ENCODE results near the gene SYNPO2L. TPM values are rescaled to one million over a fixed set of nuclear protein-coding genes. Genes with fewer than 3 reads are reported as not detected.

Gene SYNPO2L
- total and polyA plus RNA-seq, 9 of the 15 experiments (the other 6 are each of a cell fraction or from before 2014, with no cell fraction given), result 0.03 to 0.07 TPM; not detected in 7

DNA sequence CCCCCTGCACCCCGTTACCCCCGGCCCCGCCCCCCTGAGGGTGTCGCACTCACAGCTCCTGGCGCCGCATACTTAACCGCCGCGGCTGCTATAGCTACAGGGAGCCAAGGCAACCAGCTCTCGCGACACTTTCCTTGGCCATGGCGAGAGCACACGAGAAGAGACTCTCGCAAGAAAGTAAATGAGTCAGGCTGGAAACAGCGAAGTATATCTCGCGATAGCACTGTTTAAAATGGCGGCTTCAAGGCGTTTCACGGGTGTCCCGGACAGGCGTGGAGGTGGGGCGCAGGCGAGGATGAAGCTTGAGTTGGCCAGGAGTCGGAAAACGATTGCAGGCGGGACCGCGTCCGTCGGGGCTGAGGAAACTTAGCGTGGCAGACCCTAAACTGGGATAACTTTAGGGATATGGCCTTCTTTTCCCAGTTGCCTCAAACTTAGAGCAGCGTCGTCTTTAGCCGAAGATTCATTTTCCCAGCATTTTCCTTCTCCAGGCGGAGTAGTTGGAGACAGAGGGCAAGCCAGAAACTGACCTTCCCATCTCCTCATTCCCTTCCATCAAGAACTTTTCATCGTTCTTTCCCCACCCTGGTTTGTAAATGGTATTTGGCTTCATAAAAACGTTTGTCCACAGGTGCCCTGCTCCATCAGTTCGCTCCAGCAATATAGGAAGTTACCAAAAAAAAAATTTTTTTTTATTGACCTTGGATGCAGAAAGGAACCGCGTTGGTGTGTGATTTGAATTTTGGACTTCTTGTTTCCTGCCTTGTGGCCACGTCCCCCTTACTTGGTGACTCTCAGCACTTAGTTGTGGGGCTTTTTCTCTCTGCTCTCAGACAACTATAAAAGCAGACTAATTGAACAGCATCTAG is 29.7 kb downstream of the SYNPO2L start (continued):
- TF ChIP-seq PRMT5 (CRISPR knock-in tag; IDR thresholded peaks at IDR 0.05) (no peak), ZNF551 (CRISPR knock-in tag; IDR thresholded peaks at IDR 0.05) (no peak), GABPA (tag; conservative IDR thresholded peaks at IDR 0.05; ENCODE audit: low read depth) (0 out of 2 replicates have a peak, but pooled peaks have one; percentile 16), NFRKB (IDR thresholded peaks at IDR 0.05; ENCODE audit: low read depth) (peak; percentile 99), ZNF239 (CRISPR knock-in tag; IDR thresholded peaks at IDR 0.05) (no peak), ZNF347 (CRISPR knock-in tag; IDR thresholded peaks at IDR 0.05; ENCODE audit: low read depth) (no peak), MTA2 (IDR thresholded peaks at IDR 0.05; ENCODE audit: low read depth) (peak; percentile 49; the same call in 1 of the 2 replicates), LCOR (CRISPR knock-in tag; IDR thresholded peaks at IDR 0.05) (peak; percentile 17; the same call in 1 of the 2 replicates), HDAC3 (IDR thresholded peaks at IDR 0.05; ENCODE audit: borderline replicate concordance, partially characterized antibody) (peak; percentile 45), GTF2F1 (IDR thresholded peaks at IDR 0.05; ENCODE audit: low read depth, low read length) (peak; percentile 81; the same call in 1 of the 2 replicates), SREBF2 (CRISPR knock-in tag; IDR thresholded peaks at IDR 0.05) (no peak), ELF1 (tag; IDR thresholded peaks at IDR 0.05) (0 out of 2 replicates have a peak, but pooled peaks have one; percentile 36), BDP1 (IDR thresholded peaks at IDR 0.05; ENCODE audit: insufficient read depth, insufficient read length) (no peak), MTF1 (CRISPR knock-in tag; IDR thresholded peaks at IDR 0.05; ENCODE audit: borderline replicate concordance) (no peak)
- TF ChIP-seq, protein P1, sequence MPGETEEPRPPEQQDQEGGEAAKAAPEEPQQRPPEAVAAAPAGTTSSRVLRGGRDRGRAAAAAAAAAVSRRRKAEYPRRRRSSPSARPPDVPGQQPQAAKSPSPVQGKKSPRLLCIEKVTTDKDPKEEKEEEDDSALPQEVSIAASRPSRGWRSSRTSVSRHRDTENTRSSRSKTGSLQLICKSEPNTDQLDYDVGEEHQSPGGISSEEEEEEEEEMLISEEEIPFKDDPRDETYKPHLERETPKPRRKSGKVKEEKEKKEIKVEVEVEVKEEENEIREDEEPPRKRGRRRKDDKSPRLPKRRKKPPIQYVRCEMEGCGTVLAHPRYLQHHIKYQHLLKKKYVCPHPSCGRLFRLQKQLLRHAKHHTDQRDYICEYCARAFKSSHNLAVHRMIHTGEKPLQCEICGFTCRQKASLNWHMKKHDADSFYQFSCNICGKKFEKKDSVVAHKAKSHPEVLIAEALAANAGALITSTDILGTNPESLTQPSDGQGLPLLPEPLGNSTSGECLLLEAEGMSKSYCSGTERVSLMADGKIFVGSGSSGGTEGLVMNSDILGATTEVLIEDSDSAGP (CRISPR knock-in tag; IDR thresholded peaks at IDR 0.05), result no peak
- TF ChIP-seq, protein P2, sequence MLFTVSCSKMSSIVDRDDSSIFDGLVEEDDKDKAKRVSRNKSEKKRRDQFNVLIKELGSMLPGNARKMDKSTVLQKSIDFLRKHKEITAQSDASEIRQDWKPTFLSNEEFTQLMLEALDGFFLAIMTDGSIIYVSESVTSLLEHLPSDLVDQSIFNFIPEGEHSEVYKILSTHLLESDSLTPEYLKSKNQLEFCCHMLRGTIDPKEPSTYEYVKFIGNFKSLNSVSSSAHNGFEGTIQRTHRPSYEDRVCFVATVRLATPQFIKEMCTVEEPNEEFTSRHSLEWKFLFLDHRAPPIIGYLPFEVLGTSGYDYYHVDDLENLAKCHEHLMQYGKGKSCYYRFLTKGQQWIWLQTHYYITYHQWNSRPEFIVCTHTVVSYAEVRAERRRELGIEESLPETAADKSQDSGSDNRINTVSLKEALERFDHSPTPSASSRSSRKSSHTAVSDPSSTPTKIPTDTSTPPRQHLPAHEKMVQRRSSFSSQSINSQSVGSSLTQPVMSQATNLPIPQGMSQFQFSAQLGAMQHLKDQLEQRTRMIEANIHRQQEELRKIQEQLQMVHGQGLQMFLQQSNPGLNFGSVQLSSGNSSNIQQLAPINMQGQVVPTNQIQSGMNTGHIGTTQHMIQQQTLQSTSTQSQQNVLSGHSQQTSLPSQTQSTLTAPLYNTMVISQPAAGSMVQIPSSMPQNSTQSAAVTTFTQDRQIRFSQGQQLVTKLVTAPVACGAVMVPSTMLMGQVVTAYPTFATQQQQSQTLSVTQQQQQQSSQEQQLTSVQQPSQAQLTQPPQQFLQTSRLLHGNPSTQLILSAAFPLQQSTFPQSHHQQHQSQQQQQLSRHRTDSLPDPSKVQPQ (CRISPR knock-in tag; IDR thresholded peaks at IDR 0.05; ENCODE audit: borderline replicate concordance), result no peak
- TF ChIP-seq, protein P3, sequence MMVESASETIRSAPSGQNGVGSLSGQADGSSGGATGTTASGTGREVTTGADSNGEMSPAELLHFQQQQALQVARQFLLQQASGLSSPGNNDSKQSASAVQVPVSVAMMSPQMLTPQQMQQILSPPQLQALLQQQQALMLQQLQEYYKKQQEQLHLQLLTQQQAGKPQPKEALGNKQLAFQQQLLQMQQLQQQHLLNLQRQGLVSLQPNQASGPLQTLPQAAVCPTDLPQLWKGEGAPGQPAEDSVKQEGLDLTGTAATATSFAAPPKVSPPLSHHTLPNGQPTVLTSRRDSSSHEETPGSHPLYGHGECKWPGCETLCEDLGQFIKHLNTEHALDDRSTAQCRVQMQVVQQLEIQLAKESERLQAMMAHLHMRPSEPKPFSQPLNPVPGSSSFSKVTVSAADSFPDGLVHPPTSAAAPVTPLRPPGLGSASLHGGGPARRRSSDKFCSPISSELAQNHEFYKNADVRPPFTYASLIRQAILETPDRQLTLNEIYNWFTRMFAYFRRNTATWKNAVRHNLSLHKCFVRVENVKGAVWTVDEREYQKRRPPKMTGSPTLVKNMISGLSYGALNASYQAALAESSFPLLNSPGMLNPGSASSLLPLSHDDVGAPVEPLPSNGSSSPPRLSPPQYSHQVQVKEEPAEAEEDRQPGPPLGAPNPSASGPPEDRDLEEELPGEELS (CRISPR knock-in tag; IDR thresholded peaks at IDR 0.05; ENCODE audit: borderline replicate concordance), result no peak
- TF ChIP-seq, protein P4, sequence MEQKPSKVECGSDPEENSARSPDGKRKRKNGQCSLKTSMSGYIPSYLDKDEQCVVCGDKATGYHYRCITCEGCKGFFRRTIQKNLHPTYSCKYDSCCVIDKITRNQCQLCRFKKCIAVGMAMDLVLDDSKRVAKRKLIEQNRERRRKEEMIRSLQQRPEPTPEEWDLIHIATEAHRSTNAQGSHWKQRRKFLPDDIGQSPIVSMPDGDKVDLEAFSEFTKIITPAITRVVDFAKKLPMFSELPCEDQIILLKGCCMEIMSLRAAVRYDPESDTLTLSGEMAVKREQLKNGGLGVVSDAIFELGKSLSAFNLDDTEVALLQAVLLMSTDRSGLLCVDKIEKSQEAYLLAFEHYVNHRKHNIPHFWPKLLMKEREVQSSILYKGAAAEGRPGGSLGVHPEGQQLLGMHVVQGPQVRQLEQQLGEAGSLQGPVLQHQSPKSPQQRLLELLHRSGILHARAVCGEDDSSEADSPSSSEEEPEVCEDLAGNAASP (IDR thresholded peaks at IDR 0.05), result no peak
